Neural cell (in vitro differentiated cells): Measurements from ENCODE around the gene KRTAP10-10. TPM values are rescaled to one million over a fixed set of nuclear protein-coding genes. Genes with fewer than 3 reads are reported as not detected.

Source experiments
- H2AFZ ChIP-seq: fragments of 200-600, 300-800 bp; sonication (generic), shearing (Covaris generic); 2 replicates; pipeline ENCODE4 v1.6.0; 2014; ENCODE audit warnings: low read depth, mild to moderate bottlenecking, antibody characterized with exemption, low read length, moderate library complexity
- H3F3A ChIP-seq: fragments of 200-600 bp; shearing (Covaris generic); 2 replicates; pipeline ENCODE4 v1.6.1; 2016; ENCODE audit warnings: mild to moderate bottlenecking, moderate library complexity, mixed read lengths, antibody characterized with exemption, low read length; ENCODE audit not compliant: insufficient read depth, poor library complexity, severe bottlenecking
- H3K27ac ChIP-seq: fragments of 200-600, 300-800 bp; sonication (generic), shearing (Covaris generic); 2 replicates; pipeline ENCODE4 v1.5.1; 2014; ENCODE audit warnings: mild to moderate bottlenecking, low read length, moderate library complexity
- H3K27me3 ChIP-seq: fragments of 300-800, 200-600 bp; sonication (generic), shearing (Covaris generic); 2 replicates; pipeline ENCODE4 v1.6.0; 2014; ENCODE audit warnings: mild to moderate bottlenecking, low read depth, low read length, moderate library complexity; ENCODE audit not compliant: insufficient read depth
- H3K36me3 ChIP-seq: fragments of 300-800, 200-600 bp; sonication (generic), shearing (Covaris generic); 2 replicates; pipeline ENCODE4 v1.5.1; 2014; ENCODE audit warnings: mild to moderate bottlenecking, antibody characterized with exemption, low read length, moderate library complexity; ENCODE audit not compliant: insufficient read depth
- H3K4me2 ChIP-seq: fragments of 300-800, 200-600 bp; sonication (generic), shearing (Covaris generic); 2 replicates; pipeline ENCODE4 v1.6.0; 2014; ENCODE audit warnings: mild to moderate bottlenecking, low read length
- H3K4me3 ChIP-seq: fragments of 300-800, 200-600 bp; sonication (generic), shearing (Covaris generic); 2 replicates; pipeline ENCODE4 v1.5.1; 2014; ENCODE audit warnings: mild to moderate bottlenecking, low read length, moderate library complexity
- H3K79me2 ChIP-seq: fragments of 200-600 bp; shearing (Covaris generic); replicated peaks from 2 replicates; pipeline ENCODE4 v1.6.0; 2014; ENCODE audit warnings: mild to moderate bottlenecking, low read length, moderate library complexity; ENCODE audit not compliant: insufficient read depth
- H3K9ac ChIP-seq: fragments of 300-800, 200-600 bp; sonication (generic), shearing (Covaris generic); 2 replicates; pipeline ENCODE4 v1.6.1; 2016; ENCODE audit warnings: mild to moderate bottlenecking, low read length, mixed read lengths
- H3K9me2 ChIP-seq: fragments of 200-600 bp; shearing (Covaris generic); 2 replicates; pipeline ENCODE4 v1.6.1; 2016; ENCODE audit warnings: mild to moderate bottlenecking, low read length, mixed read lengths; ENCODE audit not compliant: insufficient read depth
- H3K9me3 ChIP-seq: fragments of 200-600, 300-800 bp; sonication (generic), shearing (Covaris generic); 2 replicates; pipeline ENCODE4 v1.6.1; 2016; ENCODE audit warnings: mild to moderate bottlenecking, mixed run types, low read length, moderate library complexity, mixed read lengths
- H4K20me1 ChIP-seq: fragments of 200-600 bp; shearing (Covaris generic); 2 replicates; pipeline ENCODE4 v1.6.1; 2016; ENCODE audit warnings: mild to moderate bottlenecking, mixed run types; ENCODE audit not compliant: insufficient read depth
- EP300 ChIP-seq: fragments of 450-650 bp; conservative IDR thresholded peaks from 2 replicates; pipeline ENCODE4 v1.6.1; 2014; ENCODE audit warnings: antibody characterized with exemption, mild to moderate bottlenecking, moderate library complexity; ENCODE audit not compliant: poor library complexity, severe bottlenecking
- EZH2 ChIP-seq: fragments of 200-600, 300-800 bp; shearing (Covaris generic), sonication (generic); IDR thresholded peaks from 2 replicates; pipeline ENCODE4 v1.6.1; 2014; ENCODE audit warnings: antibody characterized with exemption, low read length, borderline replicate concordance, mild to moderate bottlenecking; ENCODE audit not compliant: insufficient read depth, poor library complexity, severe bottlenecking
- MXI1 ChIP-seq: fragments of 450-650 bp; conservative IDR thresholded peaks from 2 replicates; pipeline ENCODE4 v1.6.1; 2014; ENCODE audit warnings: antibody characterized with exemption, mild to moderate bottlenecking; ENCODE audit not compliant: poor library complexity, severe bottlenecking
- POLR2AphosphoS5 ChIP-seq: IDR thresholded peaks from 2 replicates; pipeline ENCODE4 v1.6.1; 2012
- RAD21 ChIP-seq: fragments of 450-650 bp; conservative IDR thresholded peaks from 2 replicates; pipeline ENCODE4 v1.6.1; 2014; ENCODE audit warnings: antibody characterized with exemption, mild to moderate bottlenecking, moderate library complexity
- SMC3 ChIP-seq: fragments of 450-650 bp; conservative IDR thresholded peaks from 2 replicates; pipeline ENCODE4 v1.6.1; 2014; ENCODE audit warnings: antibody characterized with exemption, mild to moderate bottlenecking, moderate library complexity; ENCODE audit not compliant: poor library complexity
- TAF1 ChIP-seq: IDR thresholded peaks from 2 replicates; pipeline ENCODE4 v1.6.1; 2012; ENCODE audit warnings: low read depth
- polyA plus RNA-seq: library from polyadenylated mRNA; depleted of rRNA; stranded (reverse); fragments of >200 nt; gene quantifications from 2 replicates; pipeline ENCODE4 v1.2.3, GENCODE V29; 2014
- TF ChIP-seq, protein P1 (sequence below): fragments of 450-650 bp; IDR thresholded peaks from 2 replicates; pipeline ENCODE4 v1.5.1; 2014; ENCODE audit warnings: antibody characterized with exemption, mild to moderate bottlenecking, moderate library complexity; ENCODE audit not compliant: poor library complexity, severe bottlenecking
- TF ChIP-seq, protein P2 (sequence below): IDR thresholded peaks from 2 replicates; pipeline ENCODE4 v1.6.1; 2012; ENCODE audit warnings: borderline replicate concordance

The KRTAP10-10 gene
- polyA plus RNA-seq, 1 donor from 2014 or later = not detected

DNA sequence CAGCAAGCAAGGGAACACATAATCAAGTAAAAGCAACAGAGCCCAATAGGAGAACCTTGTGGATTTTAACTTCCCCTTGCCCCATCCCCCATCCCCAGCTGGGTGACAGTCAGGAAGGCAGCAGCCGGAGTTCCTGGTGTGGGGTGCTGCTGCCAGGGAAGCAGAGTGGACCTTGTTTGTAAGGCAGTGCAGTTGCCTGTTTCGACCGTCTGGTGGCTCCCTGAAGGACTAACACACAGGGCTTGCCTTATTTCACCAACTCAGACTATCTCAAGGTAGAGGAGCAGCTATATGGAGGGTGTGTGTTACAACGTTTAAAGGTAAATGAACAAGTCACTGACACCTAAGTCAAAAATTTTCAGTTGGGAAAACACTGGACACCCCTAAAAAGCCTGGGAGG lies 18.7 kb upstream of the KRTAP10-10 start:
- TF ChIP-seq SMC3 (no peak), EZH2 (no peak), TAF1 (no peak), EP300 (no peak), RAD21 (no peak), MXI1 (no peak), POLR2AphosphoS5 (no peak)
- TF ChIP-seq, protein P1, sequence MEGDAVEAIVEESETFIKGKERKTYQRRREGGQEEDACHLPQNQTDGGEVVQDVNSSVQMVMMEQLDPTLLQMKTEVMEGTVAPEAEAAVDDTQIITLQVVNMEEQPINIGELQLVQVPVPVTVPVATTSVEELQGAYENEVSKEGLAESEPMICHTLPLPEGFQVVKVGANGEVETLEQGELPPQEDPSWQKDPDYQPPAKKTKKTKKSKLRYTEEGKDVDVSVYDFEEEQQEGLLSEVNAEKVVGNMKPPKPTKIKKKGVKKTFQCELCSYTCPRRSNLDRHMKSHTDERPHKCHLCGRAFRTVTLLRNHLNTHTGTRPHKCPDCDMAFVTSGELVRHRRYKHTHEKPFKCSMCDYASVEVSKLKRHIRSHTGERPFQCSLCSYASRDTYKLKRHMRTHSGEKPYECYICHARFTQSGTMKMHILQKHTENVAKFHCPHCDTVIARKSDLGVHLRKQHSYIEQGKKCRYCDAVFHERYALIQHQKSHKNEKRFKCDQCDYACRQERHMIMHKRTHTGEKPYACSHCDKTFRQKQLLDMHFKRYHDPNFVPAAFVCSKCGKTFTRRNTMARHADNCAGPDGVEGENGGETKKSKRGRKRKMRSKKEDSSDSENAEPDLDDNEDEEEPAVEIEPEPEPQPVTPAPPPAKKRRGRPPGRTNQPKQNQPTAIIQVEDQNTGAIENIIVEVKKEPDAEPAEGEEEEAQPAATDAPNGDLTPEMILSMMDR = no peak
- no peak overlapping the region for H3K4me2 ChIP-seq
- no peak overlapping the region for H2AFZ ChIP-seq

DNA sequence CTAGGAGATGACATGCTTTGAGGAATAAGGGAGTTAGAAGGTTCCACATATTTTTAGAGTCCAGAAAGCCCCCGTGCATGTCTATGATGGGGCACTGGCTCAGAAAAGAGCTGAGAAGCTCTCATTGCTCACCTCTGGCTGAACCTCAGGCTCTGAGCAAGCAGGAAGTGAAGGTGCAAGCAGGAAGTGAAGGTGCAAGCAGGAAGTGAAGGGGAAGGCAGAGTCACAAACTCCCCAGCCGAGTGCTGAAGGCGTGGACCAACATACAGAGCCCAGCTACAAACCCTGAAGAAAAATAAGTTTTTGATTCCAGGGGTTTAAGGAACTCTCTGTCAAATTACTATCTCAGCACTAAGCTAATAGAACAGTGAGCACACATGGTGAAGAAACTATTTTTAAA lies 18.2 kb upstream of the KRTAP10-10 start:
- no peaks in the 10 kb centered on the region for H4K20me1 ChIP-seq
- no peak overlapping the region for H3K9ac ChIP-seq
- no peak overlapping the region for H2AFZ ChIP-seq
- H3K79me2 ChIP-seq = no peaks in the 10 kb centered on the region
- H3K27me3 ChIP-seq = no peaks in the 10 kb centered on the region
- H3K4me3 ChIP-seq = no peak overlapping the region
- no peaks in the 10 kb centered on the region for H3K36me3 ChIP-seq
- TF ChIP-seq EZH2 = no peak
- no peaks in the 10 kb centered on the region for H3K9me2 ChIP-seq
- no peak overlapping the region for H3K4me2 ChIP-seq
- H3K9me3 ChIP-seq = peaks cover 2% of the 10 kb centered on the region
- H3F3A ChIP-seq = no peaks in the 10 kb centered on the region
- H3K27ac ChIP-seq = no peak overlapping the region

More for the DNA sequence above, 18.7 kb upstream of the KRTAP10-10 start:
- Histone ChIP-seq H3K9ac (no peak overlapping the region), H3K27ac (no peak overlapping the region), H3K9me2 (no peaks in the 10 kb centered on the region), H3K9me3 (no peaks in the 10 kb centered on the region), H3F3A (no peaks in the 10 kb centered on the region), H3K4me3 (no peak overlapping the region), H3K27me3 (no peaks in the 10 kb centered on the region), H3K36me3 (no peaks in the 10 kb centered on the region), H4K20me1 (no peaks in the 10 kb centered on the region), H3K79me2 (no peaks in the 10 kb centered on the region)

DNA sequence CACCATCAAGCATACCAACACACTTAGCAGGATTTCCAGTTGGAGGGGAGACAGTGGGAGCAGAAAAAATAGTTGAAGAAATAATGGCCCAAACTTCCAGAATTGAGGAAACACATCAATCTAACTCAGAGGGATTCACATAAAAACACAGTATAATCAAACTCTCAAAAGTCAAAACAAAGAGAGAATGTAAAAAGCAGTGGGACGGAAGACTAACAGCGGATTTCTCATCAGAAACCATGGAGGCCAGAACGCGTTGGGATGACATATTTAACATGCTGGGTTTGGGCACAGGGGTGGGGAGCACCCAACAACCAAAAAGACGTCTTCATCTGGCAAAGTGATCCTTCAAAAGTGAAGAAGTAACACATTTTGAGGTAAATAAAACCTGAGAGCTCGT lies 17.3 kb upstream of the KRTAP10-10 start:
- Histone ChIP-seq H3K27ac (no peak overlapping the region), H3K9ac (no peak overlapping the region), H2AFZ (no peak overlapping the region), H3K79me2 (no peaks in the 10 kb centered on the region), H3K27me3 (no peaks in the 10 kb centered on the region), H4K20me1 (no peaks in the 10 kb centered on the region), H3K4me2 (no peak overlapping the region), H3K36me3 (no peaks in the 10 kb centered on the region), H3F3A (no peaks in the 10 kb centered on the region), H3K9me3 (peaks cover 6% of the 10 kb centered on the region), H3K9me2 (no peaks in the 10 kb centered on the region), H3K4me3 (no peak overlapping the region)
- TF ChIP-seq, protein P2, sequence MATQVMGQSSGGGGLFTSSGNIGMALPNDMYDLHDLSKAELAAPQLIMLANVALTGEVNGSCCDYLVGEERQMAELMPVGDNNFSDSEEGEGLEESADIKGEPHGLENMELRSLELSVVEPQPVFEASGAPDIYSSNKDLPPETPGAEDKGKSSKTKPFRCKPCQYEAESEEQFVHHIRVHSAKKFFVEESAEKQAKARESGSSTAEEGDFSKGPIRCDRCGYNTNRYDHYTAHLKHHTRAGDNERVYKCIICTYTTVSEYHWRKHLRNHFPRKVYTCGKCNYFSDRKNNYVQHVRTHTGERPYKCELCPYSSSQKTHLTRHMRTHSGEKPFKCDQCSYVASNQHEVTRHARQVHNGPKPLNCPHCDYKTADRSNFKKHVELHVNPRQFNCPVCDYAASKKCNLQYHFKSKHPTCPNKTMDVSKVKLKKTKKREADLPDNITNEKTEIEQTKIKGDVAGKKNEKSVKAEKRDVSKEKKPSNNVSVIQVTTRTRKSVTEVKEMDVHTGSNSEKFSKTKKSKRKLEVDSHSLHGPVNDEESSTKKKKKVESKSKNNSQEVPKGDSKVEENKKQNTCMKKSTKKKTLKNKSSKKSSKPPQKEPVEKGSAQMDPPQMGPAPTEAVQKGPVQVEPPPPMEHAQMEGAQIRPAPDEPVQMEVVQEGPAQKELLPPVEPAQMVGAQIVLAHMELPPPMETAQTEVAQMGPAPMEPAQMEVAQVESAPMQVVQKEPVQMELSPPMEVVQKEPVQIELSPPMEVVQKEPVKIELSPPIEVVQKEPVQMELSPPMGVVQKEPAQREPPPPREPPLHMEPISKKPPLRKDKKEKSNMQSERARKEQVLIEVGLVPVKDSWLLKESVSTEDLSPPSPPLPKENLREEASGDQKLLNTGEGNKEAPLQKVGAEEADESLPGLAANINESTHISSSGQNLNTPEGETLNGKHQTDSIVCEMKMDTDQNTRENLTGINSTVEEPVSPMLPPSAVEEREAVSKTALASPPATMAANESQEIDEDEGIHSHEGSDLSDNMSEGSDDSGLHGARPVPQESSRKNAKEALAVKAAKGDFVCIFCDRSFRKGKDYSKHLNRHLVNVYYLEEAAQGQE = no peak
- TF ChIP-seq POLR2AphosphoS5 (no peak), SMC3 (no peak), EZH2 (no peak), TAF1 (no peak), EP300 (no peak), MXI1 (no peak), RAD21 (no peak)
- TF ChIP-seq, protein P1 = no peak
